ENCODE measurements around the gene MAB21L3.

Gene MAB21L3

GRCh38 chr1:116152950-116153691, 41.9 kb downstream of the MAB21L3 start:
- Histone ChIP-seq H3K36me3 (ENCODE audit: control insufficient read depth in 4 of 4, insufficient read depth in 4 of 4, low read length in 3 of 4) (no peaks in the 10 kb centered on the region), H3K9me3 (ENCODE audit: control extremely low read depth in 1 of 5, control insufficient read depth in 4 of 5, insufficient read depth in 2 of 5, low read depth in 1 of 5, low read length in 4 of 5) (peaks cover 0 to 3% (median 0%) of the 10 kb centered on the region in 5 experiments), H3K27me3 (replicated peaks in 2 of 5; ENCODE audit: control insufficient read depth in 4 of 5, insufficient read depth in 5 of 5, low read length in 4 of 5) (peaks cover 0 to 3% (median 0%) of the 10 kb centered on the region in 5 experiments), H3K27ac (ENCODE audit: insufficient read depth in 1 of 2, low read depth in 1 of 2, low read length in 2 of 2, poor library complexity in 1 of 2, severe bottlenecking in 2 of 2) (no peak overlapping the region), H3K4me3 (ENCODE audit: control insufficient read depth in 1 of 7, extremely low read depth in 1 of 7, insufficient read depth in 4 of 7, low read depth in 2 of 7, low read length in 6 of 7) (no peak overlapping the region), H3K4me1 (ENCODE audit: control extremely low read depth in 1 of 4, control insufficient read depth in 4 of 4, insufficient read depth in 4 of 4, low read length in 3 of 4) (peaks cover 0 to 7% (median 4%) of the 10 kb centered on the region in 4 experiments)
- ChIA-PET POLR2A (interaction anchor here (1.4 kb wide), 1 partner anchor 227 kb away, joined by 3 read pairs; no protein-coding TSS in a partner anchor), CTCF (interaction anchor here (1.0 to 10.6 kb wide), 6 partner anchors 13 to 346 kb away, joined by 3 to 123 read pairs (median 12); no protein-coding TSS in a partner anchor)
- no peak for DNase-seq
- 100% methylated on average over 3 of the region's 4 CpGs for WGBS (ENCODE audit: insufficient coverage)

- Histone ChIP-seq H3K27ac (ENCODE audit: insufficient read depth in 1 of 2, low read depth in 1 of 2, low read length in 2 of 2, poor library complexity in 1 of 2, severe bottlenecking in 2 of 2) (no peak overlapping the region), H3K27me3 (replicated peaks in 2 of 5; ENCODE audit: control insufficient read depth in 4 of 5, insufficient read depth in 5 of 5, low read length in 4 of 5) (peaks cover 0 to 3% (median 0%) of the 10 kb centered on the region in 5 experiments), H3K36me3 (ENCODE audit: control insufficient read depth in 4 of 4, insufficient read depth in 4 of 4, low read length in 3 of 4) (no peaks in the 10 kb centered on the region), H3K4me3 (ENCODE audit: control insufficient read depth in 1 of 7, extremely low read depth in 1 of 7, insufficient read depth in 4 of 7, low read depth in 2 of 7, low read length in 6 of 7) (no peak overlapping the region), H3K9me3 (ENCODE audit: control extremely low read depth in 1 of 5, control insufficient read depth in 4 of 5, insufficient read depth in 2 of 5, low read depth in 1 of 5, low read length in 4 of 5) (peaks cover 0 to 3% (median 0%) of the 10 kb centered on the region in 5 experiments), H3K4me1 (ENCODE audit: control extremely low read depth in 1 of 4, control insufficient read depth in 4 of 4, insufficient read depth in 4 of 4, low read length in 3 of 4) (peaks cover 0 to 7% (median 4%) of the 10 kb centered on the region in 4 experiments)
- POLR2A ChIA-PET = interaction anchor here (1.4 kb wide), 1 partner anchor 227 kb away, joined by 3 read pairs; no protein-coding TSS in a partner anchor
- CTCF ChIA-PET = interaction anchor here (0.8 to 10.6 kb wide), 7 partner anchors 8 to 346 kb away, joined by 3 to 123 read pairs (median 12); no protein-coding TSS in a partner anchor
- no peak for DNase-seq
Measured at GRCh38 chr1:116153692-116154031, 42.5 kb downstream of the MAB21L3 start.

- H3K4me1 ChIP-seq (ENCODE audit: control extremely low read depth in 1 of 4, control insufficient read depth in 4 of 4, insufficient read depth in 4 of 4, low read length in 3 of 4) = peaks cover 0 to 7% (median 4%) of the 10 kb centered on the region in 4 experiments
- H3K4me3 ChIP-seq (ENCODE audit: control insufficient read depth in 1 of 7, extremely low read depth in 1 of 7, insufficient read depth in 4 of 7, low read depth in 2 of 7, low read length in 6 of 7) = no peak overlapping the region
- peaks cover 0 to 5% (median 3%) of the 10 kb centered on the region in 5 experiments for H3K9me3 ChIP-seq (ENCODE audit: control extremely low read depth in 1 of 5, control insufficient read depth in 4 of 5, insufficient read depth in 2 of 5, low read depth in 1 of 5, low read length in 4 of 5)
- 95% methylated on average over 4 of the region's 4 CpGs for WGBS (ENCODE audit: insufficient coverage)
- ChIA-PET POLR2A (interaction anchor here (1.4 kb wide), 1 partner anchor 226 kb away, joined by 3 read pairs; no protein-coding TSS in a partner anchor), CTCF (interaction anchor here (1.7 to 10.6 kb wide), 3 partner anchors 12 to 331 kb away, joined by 12 to 123 read pairs (median 78); no protein-coding TSS in a partner anchor)
- no peak for DNase-seq
- H3K27ac ChIP-seq (ENCODE audit: insufficient read depth in 1 of 2, low read depth in 1 of 2, low read length in 2 of 2, poor library complexity in 1 of 2, severe bottlenecking in 2 of 2) = no peak overlapping the region
- no peaks in the 10 kb centered on the region for H3K36me3 ChIP-seq (ENCODE audit: control insufficient read depth in 4 of 4, insufficient read depth in 4 of 4, low read length in 3 of 4)
- peaks cover 0 to 3% (median 0%) of the 10 kb centered on the region in 5 experiments for H3K27me3 ChIP-seq (replicated peaks in 2 of 5; ENCODE audit: control insufficient read depth in 4 of 5, insufficient read depth in 5 of 5, low read length in 4 of 5)
Measured at GRCh38 chr1:116154536-116154935, 43.3 kb downstream of the MAB21L3 start.

GRCh38 chr1:116157096-116157495, 45.9 kb downstream of the MAB21L3 start:
- no peaks in the 10 kb centered on the region for H3K36me3 ChIP-seq (ENCODE audit: control insufficient read depth in 4 of 4, insufficient read depth in 4 of 4, low read length in 3 of 4)
- H3K4me3 ChIP-seq (ENCODE audit: control insufficient read depth in 1 of 7, extremely low read depth in 1 of 7, insufficient read depth in 4 of 7, low read depth in 2 of 7, low read length in 6 of 7) = no peak overlapping the region
- ChIA-PET POLR2A (interaction anchor here (0.7 kb wide), 1 partner anchor 416 kb away, joined by 3 read pairs; no protein-coding TSS in a partner anchor), CTCF (interaction anchor here (1.7 to 3.3 kb wide), 2 partner anchors 12 to 328 kb away, joined by 4 to 11 read pairs; no protein-coding TSS in a partner anchor)
- H3K9me3 ChIP-seq (ENCODE audit: control extremely low read depth in 1 of 5, control insufficient read depth in 4 of 5, insufficient read depth in 2 of 5, low read depth in 1 of 5, low read length in 4 of 5) = peaks cover 0 to 5% (median 3%) of the 10 kb centered on the region in 5 experiments
- no peak overlapping the region for H3K27ac ChIP-seq (ENCODE audit: insufficient read depth in 1 of 2, low read depth in 1 of 2, low read length in 2 of 2, poor library complexity in 1 of 2, severe bottlenecking in 2 of 2)
- H3K4me1 ChIP-seq (ENCODE audit: control extremely low read depth in 1 of 4, control insufficient read depth in 4 of 4, insufficient read depth in 4 of 4, low read length in 3 of 4) = peaks cover 0 to 4% (median 3%) of the 10 kb centered on the region in 4 experiments
- H3K27me3 ChIP-seq (replicated peaks in 2 of 5; ENCODE audit: control insufficient read depth in 4 of 5, insufficient read depth in 5 of 5, low read length in 4 of 5) = peaks cover 0 to 3% (median 0%) of the 10 kb centered on the region in 5 experiments
- DNase-seq = no peak
- WGBS (ENCODE audit: insufficient coverage) = 100% methylated on average over 2 of the region's 4 CpGs

DNA sequence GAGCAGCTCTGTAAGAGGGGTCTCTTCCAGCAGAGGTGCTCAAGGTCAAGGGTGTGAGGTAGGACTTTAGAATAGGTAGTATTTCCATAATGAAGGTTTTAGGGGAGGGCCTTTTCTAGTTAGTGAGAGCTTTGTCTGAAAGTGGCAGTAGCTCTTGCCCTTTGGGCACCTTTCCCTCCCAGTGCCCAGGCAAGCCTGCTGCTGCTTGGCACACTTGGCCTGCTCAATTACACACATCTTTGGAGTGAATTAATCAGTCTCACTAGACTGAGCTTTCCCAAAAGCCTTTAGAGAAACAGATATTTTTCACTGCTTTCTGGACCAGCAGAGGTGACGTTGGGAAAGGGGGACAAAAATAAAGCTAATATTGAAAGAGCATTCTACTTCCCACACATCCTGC, 48.0 kb downstream of the MAB21L3 start:
- Histone ChIP-seq H3K27me3 (replicated peaks in 2 of 5; ENCODE audit: control insufficient read depth in 4 of 5, insufficient read depth in 5 of 5, low read length in 4 of 5) (peaks cover 0 to 3% (median 0%) of the 10 kb centered on the region in 5 experiments), H3K27ac (ENCODE audit: insufficient read depth in 1 of 2, low read depth in 1 of 2, low read length in 2 of 2, poor library complexity in 1 of 2, severe bottlenecking in 2 of 2) (no peak overlapping the region), H3K4me1 (ENCODE audit: control extremely low read depth in 1 of 4, control insufficient read depth in 4 of 4, insufficient read depth in 4 of 4, low read length in 3 of 4) (no peaks in the 10 kb centered on the region), H3K36me3 (ENCODE audit: control insufficient read depth in 4 of 4, insufficient read depth in 4 of 4, low read length in 3 of 4) (no peaks in the 10 kb centered on the region), H3K4me3 (ENCODE audit: control insufficient read depth in 1 of 7, extremely low read depth in 1 of 7, insufficient read depth in 4 of 7, low read depth in 2 of 7, low read length in 6 of 7) (no peak overlapping the region), H3K9me3 (ENCODE audit: control extremely low read depth in 1 of 5, control insufficient read depth in 4 of 5, insufficient read depth in 2 of 5, low read depth in 1 of 5, low read length in 4 of 5) (peaks cover 0 to 5% (median 3%) of the 10 kb centered on the region in 5 experiments)
- no peak for DNase-seq
- ChIA-PET POLR2A (no interaction called here), CTCF (interaction anchor here (0.9 to 3.3 kb wide), 6 partner anchors 9 to 334 kb away, joined by 3 to 11 read pairs (median 4); no protein-coding TSS in a partner anchor)
- no CpG with 5 or more reads among the region's 1 CpG for WGBS (ENCODE audit: insufficient coverage)

- peaks cover 0 to 3% (median 0%) of the 10 kb centered on the region in 5 experiments for H3K27me3 ChIP-seq (replicated peaks in 2 of 5; ENCODE audit: control insufficient read depth in 4 of 5, insufficient read depth in 5 of 5, low read length in 4 of 5)
- no peak overlapping the region for H3K4me3 ChIP-seq (ENCODE audit: control insufficient read depth in 1 of 7, extremely low read depth in 1 of 7, insufficient read depth in 4 of 7, low read depth in 2 of 7, low read length in 6 of 7)
- no peaks in the 10 kb centered on the region for H3K36me3 ChIP-seq (ENCODE audit: control insufficient read depth in 4 of 4, insufficient read depth in 4 of 4, low read length in 3 of 4)
- POLR2A ChIA-PET = no interaction called here
- CTCF ChIA-PET = interaction anchor here (0.9 to 3.3 kb wide), 5 partner anchors 9 to 325 kb away, joined by 3 to 11 read pairs (median 4); no protein-coding TSS in a partner anchor
- no CpG with 5 or more reads among the region's 1 CpG for WGBS (ENCODE audit: insufficient coverage)
- H3K4me1 ChIP-seq (ENCODE audit: control extremely low read depth in 1 of 4, control insufficient read depth in 4 of 4, insufficient read depth in 4 of 4, low read length in 3 of 4) = peaks cover 0 to 2% (median 0%) of the 10 kb centered on the region in 4 experiments
- H3K27ac ChIP-seq (ENCODE audit: insufficient read depth in 1 of 2, low read depth in 1 of 2, low read length in 2 of 2, poor library complexity in 1 of 2, severe bottlenecking in 2 of 2) = no peak overlapping the region
- DNase-seq = no peak
- peaks cover 0 to 5% (median 3%) of the 10 kb centered on the region in 5 experiments for H3K9me3 ChIP-seq (ENCODE audit: control extremely low read depth in 1 of 5, control insufficient read depth in 4 of 5, insufficient read depth in 2 of 5, low read depth in 1 of 5, low read length in 4 of 5)
Measured at GRCh38 chr1:116159611-116160010, 48.4 kb downstream of the MAB21L3 start.
